NB4 (cell line): ENCODE results near the gene MCRIP2.

Experiments used
- MAX ChIP-seq: IDR thresholded peaks from 2 replicates; pipeline ENCODE4 v1.6.1; 2011; ENCODE audit warnings: low read depth, low read length
- MYC ChIP-seq: IDR thresholded peaks from 2 replicates; pipeline ENCODE4 v1.6.1; 2011; ENCODE audit warnings: low read depth, low read length
- POLR2A ChIP-seq: IDR thresholded peaks from 2 replicates; pipeline ENCODE4 v1.6.1; 2011; ENCODE audit warnings: mild to moderate bottlenecking; ENCODE audit not compliant: insufficient read length; ENCODE audit errors: extremely low read depth
- TF ChIP-seq, protein P1 (sequence below): IDR thresholded peaks from one replicate; pipeline ENCODE4 v1.5.1; 2012; ENCODE audit warnings: low read depth, low read length

- TF ChIP-seq, protein P1, sequence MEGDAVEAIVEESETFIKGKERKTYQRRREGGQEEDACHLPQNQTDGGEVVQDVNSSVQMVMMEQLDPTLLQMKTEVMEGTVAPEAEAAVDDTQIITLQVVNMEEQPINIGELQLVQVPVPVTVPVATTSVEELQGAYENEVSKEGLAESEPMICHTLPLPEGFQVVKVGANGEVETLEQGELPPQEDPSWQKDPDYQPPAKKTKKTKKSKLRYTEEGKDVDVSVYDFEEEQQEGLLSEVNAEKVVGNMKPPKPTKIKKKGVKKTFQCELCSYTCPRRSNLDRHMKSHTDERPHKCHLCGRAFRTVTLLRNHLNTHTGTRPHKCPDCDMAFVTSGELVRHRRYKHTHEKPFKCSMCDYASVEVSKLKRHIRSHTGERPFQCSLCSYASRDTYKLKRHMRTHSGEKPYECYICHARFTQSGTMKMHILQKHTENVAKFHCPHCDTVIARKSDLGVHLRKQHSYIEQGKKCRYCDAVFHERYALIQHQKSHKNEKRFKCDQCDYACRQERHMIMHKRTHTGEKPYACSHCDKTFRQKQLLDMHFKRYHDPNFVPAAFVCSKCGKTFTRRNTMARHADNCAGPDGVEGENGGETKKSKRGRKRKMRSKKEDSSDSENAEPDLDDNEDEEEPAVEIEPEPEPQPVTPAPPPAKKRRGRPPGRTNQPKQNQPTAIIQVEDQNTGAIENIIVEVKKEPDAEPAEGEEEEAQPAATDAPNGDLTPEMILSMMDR = no peak
- TF ChIP-seq POLR2A (no peak), MAX (no peak), MYC (no peak)
Observed at GRCh38 chr16:638836-639235, 2.8 kb upstream of the MCRIP2 start.
